ENCODE measurements around the gene CWC27. TPM values are rescaled to one million over a fixed set of nuclear protein-coding genes. Genes with fewer than 3 reads are reported as not detected.

The CWC27 gene
- total and polyA plus RNA-seq, 5 experiments from 2014 or later = 20.3 to 33.8 (median 32.3) TPM

GRCh38 chr5:64831996-64832395 is 63.3 kb downstream of the CWC27 start:
- no peak overlapping the region for H3K4me3 Mint-ChIP-seq
- peaks cover 0 to 47% (median 37%) of the 10 kb centered on the region in 3 donors for H3K36me3 Mint-ChIP-seq
- H3K27me3 Mint-ChIP-seq = no peaks in the 10 kb centered on the region
- no peak overlapping the region for H3K27ac Mint-ChIP-seq
- no peaks in the 10 kb centered on the region for H3K4me1 Mint-ChIP-seq
- H3K9me3 Mint-ChIP-seq = peaks cover 0 to 2% (median 0%) of the 10 kb centered on the region in 9 donors
- DNase-seq (no peak), ATAC-seq (no peak)
- POLR2A ChIA-PET = no interaction called here

- H3K9me3 Mint-ChIP-seq = peaks cover 0 to 2% (median 0%) of the 10 kb centered on the region in 9 donors
- ATAC-seq (no peak), DNase-seq (no peak)
- H3K4me3 Mint-ChIP-seq = no peak overlapping the region
- POLR2A ChIA-PET = no interaction called here
- no peak overlapping the region for H3K27ac Mint-ChIP-seq
- H3K27me3 Mint-ChIP-seq = no peaks in the 10 kb centered on the region
- H3K4me1 Mint-ChIP-seq = peaks cover 0 to under 1% (median 0%) of the 10 kb centered on the region in 4 donors
- H3K36me3 Mint-ChIP-seq = peaks cover under 1 to 53% (median 42%) of the 10 kb centered on the region in 3 donors
Measured at GRCh38 chr5:64834037-64834436, 65.3 kb downstream of the CWC27 start.

- H3K9me3 Mint-ChIP-seq = peaks cover 0 to 3% (median 0%) of the 10 kb centered on the region in 9 donors
- DNase-seq (no peak), ATAC-seq (no peak)
- H3K4me1 Mint-ChIP-seq = peaks cover 0 to 3% (median 0%) of the 10 kb centered on the region in 4 donors
- H3K4me3 Mint-ChIP-seq = no peak overlapping the region
- H3K36me3 Mint-ChIP-seq = peaks cover 6 to 55% (median 43%) of the 10 kb centered on the region in 3 donors
- POLR2A ChIA-PET = no interaction called here
- no peaks in the 10 kb centered on the region for H3K27me3 Mint-ChIP-seq
- H3K27ac Mint-ChIP-seq = no peak overlapping the region
Measured at GRCh38 chr5:64834611-64835010, 65.9 kb downstream of the CWC27 start.

GRCh38 chr5:64835266-64835665 is 66.5 kb downstream of the CWC27 start:
- Mint-ChIP-seq H3K36me3 (peaks cover 12 to 52% (median 40%) of the 10 kb centered on the region in 3 donors), H3K27me3 (no peaks in the 10 kb centered on the region), H3K9me3 (peaks cover 0 to 3% (median 0%) of the 10 kb centered on the region in 9 donors), H3K4me3 (no peak overlapping the region), H3K4me1 (peaks cover 0 to 3% (median 0%) of the 10 kb centered on the region in 4 donors), H3K27ac (no peak overlapping the region)
- ATAC-seq = no peak
- no peak for DNase-seq
- POLR2A ChIA-PET = no interaction called here

GRCh38 chr5:64836190-64836755 is 67.5 kb downstream of the CWC27 start:
- no peak overlapping the region for H3K27ac Mint-ChIP-seq
- POLR2A ChIA-PET = no interaction called here
- ATAC-seq = no peak
- peaks cover 0 to 9% (median 3%) of the 10 kb centered on the region in 9 donors for H3K9me3 Mint-ChIP-seq
- H3K4me3 Mint-ChIP-seq = no peak overlapping the region
- peaks cover 0 to 3% (median 0%) of the 10 kb centered on the region in 4 donors for H3K4me1 Mint-ChIP-seq
- no peak for DNase-seq
- H3K36me3 Mint-ChIP-seq = peaks cover 22 to 57% (median 46%) of the 10 kb centered on the region in 3 donors
- no peaks in the 10 kb centered on the region for H3K27me3 Mint-ChIP-seq

GRCh38 chr5:64836786-64837185 is 68.1 kb downstream of the CWC27 start:
- Mint-ChIP-seq H3K4me3 (no peak overlapping the region), H3K4me1 (peaks cover 0 to 3% (median 0%) of the 10 kb centered on the region in 4 donors), H3K9me3 (peaks cover 0 to 9% (median 3%) of the 10 kb centered on the region in 9 donors), H3K27me3 (no peaks in the 10 kb centered on the region), H3K27ac (no peak overlapping the region), H3K36me3 (peaks cover 22 to 62% (median 51%) of the 10 kb centered on the region in 3 donors)
- DNase-seq (no peak), ATAC-seq (no peak)
- POLR2A ChIA-PET = no interaction called here

- H3K4me3 Mint-ChIP-seq = no peak overlapping the region
- H3K9me3 Mint-ChIP-seq = peaks cover 0 to 9% (median 3%) of the 10 kb centered on the region in 9 donors
- H3K36me3 Mint-ChIP-seq = peaks cover 24 to 65% (median 59%) of the 10 kb centered on the region in 3 donors
- H3K27me3 Mint-ChIP-seq = no peaks in the 10 kb centered on the region
- peaks cover 0 to 3% (median 0%) of the 10 kb centered on the region in 4 donors for H3K4me1 Mint-ChIP-seq
- DNase-seq (no peak), ATAC-seq (no peak)
- no peak overlapping the region for H3K27ac Mint-ChIP-seq
- POLR2A ChIA-PET = no interaction called here
Measured at GRCh38 chr5:64838376-64838775, 69.6 kb downstream of the CWC27 start.

- Mint-ChIP-seq H3K4me3 (no peak overlapping the region), H3K9me3 (peaks cover 0 to 12% (median 5%) of the 10 kb centered on the region in 9 donors), H3K36me3 (peaks cover 28 to 67% (median 59%) of the 10 kb centered on the region in 3 donors), H3K27ac (no peak overlapping the region), H3K27me3 (no peaks in the 10 kb centered on the region), H3K4me1 (peaks cover 0 to 3% (median 0%) of the 10 kb centered on the region in 4 donors)
- DNase-seq (no peak), ATAC-seq (no peak)
- POLR2A ChIA-PET = no interaction called here
Measured at GRCh38 chr5:64838803-64839202, 70.1 kb downstream of the CWC27 start.

- peaks cover 31 to 75% (median 63%) of the 10 kb centered on the region in 3 donors for H3K36me3 Mint-ChIP-seq
Measured at GRCh38 chr5:64839936-64840335, 71.2 kb downstream of the CWC27 start.

GRCh38 chr5:64840958-64841357 is 72.2 kb downstream of the CWC27 start:
- H3K9me3 Mint-ChIP-seq = peaks cover 8 to 33% (median 16%) of the 10 kb centered on the region in 9 donors
- peaks cover 41 to 85% (median 68%) of the 10 kb centered on the region in 3 donors for H3K36me3 Mint-ChIP-seq
- no peak for ATAC-seq
- no peak overlapping the region for H3K27ac Mint-ChIP-seq
- no peaks in the 10 kb centered on the region for H3K27me3 Mint-ChIP-seq
- H3K4me3 Mint-ChIP-seq = no peak overlapping the region
- no peak for DNase-seq
- POLR2A ChIA-PET = no interaction called here
- H3K4me1 Mint-ChIP-seq = peaks cover 0 to 3% (median 0%) of the 10 kb centered on the region in 4 donors

More at GRCh38 chr5:64839936-64840335, 71.2 kb downstream of the CWC27 start:
- H3K27me3 Mint-ChIP-seq = no peaks in the 10 kb centered on the region
- H3K27ac Mint-ChIP-seq = no peak overlapping the region
- ATAC-seq (no peak), DNase-seq (no peak)
- H3K4me3 Mint-ChIP-seq = no peak overlapping the region
- H3K4me1 Mint-ChIP-seq = peaks cover 0 to 3% (median 0%) of the 10 kb centered on the region in 4 donors
- POLR2A ChIA-PET = no interaction called here
- H3K9me3 Mint-ChIP-seq = peaks cover 2 to 23% (median 6%) of the 10 kb centered on the region in 9 donors

- ATAC-seq = no peak
- Mint-ChIP-seq H3K4me3 (no peak overlapping the region), H3K9me3 (no peaks in the 10 kb centered on the region), H3K4me1 (peaks cover 0 to 1% (median 0%) of the 10 kb centered on the region in 4 donors), H3K27ac (no peak overlapping the region), H3K27me3 (no peaks in the 10 kb centered on the region), H3K36me3 (peaks cover 9 to 40% (median 34%) of the 10 kb centered on the region in 3 donors)
- no peak for DNase-seq
- POLR2A ChIA-PET = no interaction called here
Measured at GRCh38 chr5:64853777-64854176, 85.0 kb downstream of the CWC27 start.

GRCh38 chr5:64854855-64855254 is 86.1 kb downstream of the CWC27 start:
- ATAC-seq (no peak), DNase-seq (no peak)
- Mint-ChIP-seq H3K27me3 (no peaks in the 10 kb centered on the region), H3K36me3 (peaks cover 9 to 36% (median 35%) of the 10 kb centered on the region in 3 donors), H3K9me3 (no peaks in the 10 kb centered on the region), H3K4me1 (peaks cover 0 to 1% (median 0%) of the 10 kb centered on the region in 4 donors), H3K4me3 (no peak overlapping the region), H3K27ac (no peak overlapping the region)
- POLR2A ChIA-PET = no interaction called here

GRCh38 chr5:64859881-64860280 is 91.2 kb downstream of the CWC27 start:
- POLR2A ChIA-PET = no interaction called here
- no peaks in the 10 kb centered on the region for H3K4me1 Mint-ChIP-seq

GRCh38 chr5:64861281-64861680 is 92.6 kb downstream of the CWC27 start:
- Mint-ChIP-seq H3K36me3 (peaks cover 5 to 22% (median 15%) of the 10 kb centered on the region in 3 donors), H3K27me3 (no peaks in the 10 kb centered on the region), H3K27ac (no peak overlapping the region), H3K4me3 (no peak overlapping the region), H3K9me3 (no peaks in the 10 kb centered on the region), H3K4me1 (no peaks in the 10 kb centered on the region)
- no peak for DNase-seq
- POLR2A ChIA-PET = no interaction called here
- no peak for ATAC-seq

More at GRCh38 chr5:64859881-64860280, 91.2 kb downstream of the CWC27 start:
- H3K36me3 Mint-ChIP-seq = peaks cover 5 to 19% (median 16%) of the 10 kb centered on the region in 3 donors
- DNase-seq = no peak
- no peak overlapping the region for H3K4me3 Mint-ChIP-seq
- no peaks in the 10 kb centered on the region for H3K9me3 Mint-ChIP-seq
- H3K27ac Mint-ChIP-seq = no peak overlapping the region
- no peak for ATAC-seq
- H3K27me3 Mint-ChIP-seq = no peaks in the 10 kb centered on the region

Data from naive thymus-derived CD8-positive, alpha-beta T cell (primary cell).